Measurements from ENCODE around the gene ST3GAL5. TPM values are rescaled to one million over a fixed set of nuclear protein-coding genes. Genes with fewer than 3 reads are reported as not detected.

The ST3GAL5 gene
- total and polyA plus RNA-seq, 2 experiments from 2014 or later = 3.2 to 7.9 TPM

- TF ChIP-seq REST (IDR thresholded peaks at IDR 0.05; ENCODE audit: unreplicated experiment) = no peak
Measured at GRCh38 chr2:85866165-85866659, 22.6 kb downstream of the ST3GAL5 start (continued).

GRCh38 chr2:85865539-85866164 is 23.1 kb downstream of the ST3GAL5 start:
- no peaks in the 10 kb centered on the region for H4K20me1 ChIP-seq (replicated peaks; ENCODE audit: insufficient read depth)
- peaks cover 12% of the 10 kb centered on the region for H3K4me1 Mint-ChIP-seq
- H3K27ac ChIP-seq (ENCODE audit: low read depth) = no peak overlapping the region
- no peaks in the 10 kb centered on the region for H3K27me3 ChIP-seq (ENCODE audit: insufficient read depth)
- H3K27me3 Mint-ChIP-seq (ENCODE audit: insufficient read depth, low read depth, poor library complexity) = no peaks in the 10 kb centered on the region
- no peaks in the 10 kb centered on the region for H3K36me3 Mint-ChIP-seq (ENCODE audit: low read depth)
- H3K36me3 ChIP-seq (ENCODE audit: insufficient read depth) = no peaks in the 10 kb centered on the region
- H3K9me3 Mint-ChIP-seq = no peaks in the 10 kb centered on the region
- no peaks in the 10 kb centered on the region for H3K9me2 ChIP-seq (ENCODE audit: insufficient read depth)
- H3K4me1 ChIP-seq (ENCODE audit: insufficient read depth) = peaks cover 10% of the 10 kb centered on the region; the same call in 1 of the 2 replicates
- H3K27ac Mint-ChIP-seq = no peak overlapping the region
- no peaks in the 10 kb centered on the region for H3K79me2 ChIP-seq (replicated peaks; ENCODE audit: insufficient read depth)
- DNase-seq (ENCODE audit: low spot score) (no peak), ATAC-seq (no peak)
- no peak overlapping the region for H2AFZ ChIP-seq
- H3K4me2 ChIP-seq = no peak overlapping the region
- no peak overlapping the region for H3K4me3 ChIP-seq
- no peaks in the 10 kb centered on the region for H3F3A ChIP-seq (replicated peaks; ENCODE audit: low read depth)
- no peak overlapping the region for H3K4me3 Mint-ChIP-seq
- TF ChIP-seq CREB1 (CRISPR knock-in tag; IDR thresholded peaks at IDR 0.05; ENCODE audit: low read depth) (no peak), STAT1 (IDR thresholded peaks at IDR 0.05; ENCODE audit: unreplicated experiment) (no peak), EZH2phosphoT487 (IDR thresholded peaks at IDR 0.05; ENCODE audit: unreplicated experiment) (no peak), JUNB (IDR thresholded peaks at IDR 0.05; ENCODE audit: unreplicated experiment) (no peak), ZNF462 (CRISPR knock-in tag; IDR thresholded peaks at IDR 0.05) (no peak), CTCF (conservative IDR thresholded peaks at IDR 0.05; ENCODE audit: low read depth in 2 of 2) (no peak), ZNF331 (CRISPR knock-in tag; IDR thresholded peaks at IDR 0.05; ENCODE audit: low read depth) (no peak), REST (IDR thresholded peaks at IDR 0.05; ENCODE audit: unreplicated experiment) (no peak), POLR2AphosphoS5 (IDR thresholded peaks at IDR 0.05; ENCODE audit: low read depth) (no peak)

All from GM23338 (cell line).